Measurements from ENCODE around the gene RBM39.

- no peak for TF ChIP-seq CTCF (IDR thresholded peaks at IDR 0.05)
- TF ChIP-seq POLR2A (IDR thresholded peaks at IDR 0.05): no peak
Measured at GRCh38 chr20:35698298-35699126, 43.5 kb downstream of the RBM39 start.

Measured in lower leg skin (tissue), 3 donors.